Fibroblast of peridontal ligament (primary cell): Measurements from ENCODE around the gene OR1A1.
"Not testable (repeated sequence)": the region's sequence is repeated elsewhere in the genome, so short reads cannot be mapped to it uniquely, and the experiment has no call there.

Source experiments
- DNase-seq: peaks from one replicate; pipeline ENCODE4 v3.0.0-alpha.2; 2010; ENCODE audit errors: extremely low read depth

OR1A1 gene, protein sequence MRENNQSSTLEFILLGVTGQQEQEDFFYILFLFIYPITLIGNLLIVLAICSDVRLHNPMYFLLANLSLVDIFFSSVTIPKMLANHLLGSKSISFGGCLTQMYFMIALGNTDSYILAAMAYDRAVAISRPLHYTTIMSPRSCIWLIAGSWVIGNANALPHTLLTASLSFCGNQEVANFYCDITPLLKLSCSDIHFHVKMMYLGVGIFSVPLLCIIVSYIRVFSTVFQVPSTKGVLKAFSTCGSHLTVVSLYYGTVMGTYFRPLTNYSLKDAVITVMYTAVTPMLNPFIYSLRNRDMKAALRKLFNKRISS

DNA sequence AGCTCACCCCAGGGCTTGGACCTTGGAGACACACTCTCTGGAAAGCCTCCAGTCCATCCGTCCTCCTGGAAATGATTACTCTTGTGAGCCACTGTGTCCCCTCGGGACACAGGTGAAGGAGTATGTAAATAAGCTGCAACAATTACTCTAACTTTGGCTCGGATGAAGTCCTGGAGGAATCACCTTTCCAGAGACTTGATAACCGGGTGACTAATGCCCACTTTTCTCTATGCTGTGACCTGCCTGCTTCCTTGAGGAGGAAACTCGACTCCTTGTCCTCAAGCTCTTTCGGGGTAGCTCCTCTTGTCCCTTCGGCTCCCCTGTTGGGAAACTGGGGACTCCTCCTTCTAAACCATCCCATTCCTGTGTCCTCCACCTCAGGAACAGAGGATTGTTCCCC lies at the start of gene OR1A1:
TSS of gene OR1A1 (plus strand) at position 301 of the 400 bp plus-strand sequence. CDS start 7,954 bp downstream, outside the sequence.
- no peak for DNase-seq

- DNase-seq = no peak
These were observed 39.9 kb upstream of the OR1A1 start for GRCh38 chr17:3167574-3167973.

DNA sequence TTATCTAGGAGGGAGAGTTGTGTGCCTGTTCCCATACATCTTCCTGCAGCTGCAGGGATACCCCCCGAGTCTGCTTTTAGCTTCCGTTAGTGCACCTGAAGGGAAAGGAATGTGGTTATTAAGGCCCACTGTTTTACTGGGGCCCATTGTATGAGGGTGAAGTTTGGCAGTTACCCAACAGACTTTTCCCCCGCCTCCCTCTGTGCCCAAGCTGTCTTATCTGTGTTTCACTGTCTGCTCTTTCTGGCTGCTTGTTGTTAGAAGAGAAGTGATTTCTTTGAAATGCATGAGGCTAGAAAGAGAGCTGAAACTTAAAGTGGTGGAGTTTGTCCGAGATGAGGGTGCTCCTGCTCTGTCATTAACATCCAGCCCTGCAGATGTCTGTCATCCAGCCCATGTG lies 17.5 kb upstream of the OR1A1 start:
- no peak for DNase-seq

DNA sequence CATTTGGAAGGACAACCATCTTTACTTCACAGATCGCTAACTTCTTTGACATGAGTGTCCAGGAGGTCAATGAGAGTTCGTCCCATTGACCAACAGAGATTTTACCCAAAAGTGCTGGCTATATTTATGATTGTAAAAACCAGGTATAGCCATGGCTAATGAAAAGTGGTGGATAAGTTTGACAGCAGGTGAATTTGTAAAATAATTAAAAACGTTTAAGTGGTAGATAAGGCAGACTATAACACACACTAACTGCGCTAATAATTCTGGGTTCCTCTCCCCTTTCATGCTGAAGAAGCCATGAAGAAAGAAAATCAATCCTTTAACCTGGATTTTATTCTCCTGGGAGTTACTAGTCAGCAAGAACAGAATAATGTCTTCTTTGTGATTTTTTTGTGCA lies 10.2 kb upstream of the OR1A1 start, which contains the start of gene OR1A2:
TSS of gene OR1A2 (plus strand) at position 301 of the 400 bp plus-strand sequence. CDS start at position 301, 0 bp downstream.
- DNase-seq = no peak

GRCh38 chr17:3208484-3208883 lies 1.0 kb downstream of the OR1A1 start:
- no peak for DNase-seq

- DNase-seq = no peak
These were observed 5.5 kb downstream of the OR1A1 start for GRCh38 chr17:3213001-3213400.

- DNase-seq = no peak
These were observed 6.1 kb downstream of the OR1A1 start for GRCh38 chr17:3213587-3213986.

DNA sequence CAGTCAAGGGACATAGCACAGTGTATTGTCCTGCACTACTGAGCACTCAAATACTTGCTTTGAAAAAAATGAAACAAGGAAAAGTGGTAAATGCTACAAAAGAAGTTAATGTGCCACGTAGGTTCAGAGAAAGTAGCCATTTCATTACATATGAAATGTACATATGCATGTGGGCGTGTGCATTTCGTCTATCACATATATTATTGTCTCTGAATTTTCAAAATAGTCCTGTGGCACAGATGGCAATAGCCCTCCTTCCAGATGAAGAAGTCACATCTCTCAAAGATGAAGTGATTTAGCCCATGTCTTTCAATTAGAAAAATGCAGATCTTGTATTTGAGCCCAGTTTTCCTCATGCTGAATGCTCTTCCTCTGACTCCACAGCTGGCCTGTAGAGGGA lies 12.5 kb downstream of the OR1A1 start:
- not testable (repeated sequence) for DNase-seq

DNA sequence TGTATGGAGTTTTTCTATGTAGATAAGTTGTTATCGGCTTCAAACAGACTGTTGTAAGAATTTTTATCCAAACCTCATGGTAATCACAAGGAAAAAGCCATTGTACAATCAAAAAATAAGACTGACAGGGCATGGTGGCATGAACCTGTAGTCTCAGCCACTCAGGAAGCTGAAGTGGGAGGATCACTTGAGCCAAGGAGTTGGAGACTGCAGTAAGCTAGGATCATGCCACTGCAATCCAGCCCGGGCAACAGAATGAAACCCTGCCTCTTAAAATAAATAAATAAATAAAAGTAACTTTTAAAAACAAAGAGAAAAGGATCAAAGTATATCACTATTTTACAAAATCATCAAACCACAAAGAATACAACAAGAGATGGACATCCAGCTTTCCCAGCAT lies 14.4 kb downstream of the OR1A1 start:
- DNase-seq = no peak

GRCh38 chr17:3222505-3222904 lies 15.0 kb downstream of the OR1A1 start:
- DNase-seq = no peak

DNA sequence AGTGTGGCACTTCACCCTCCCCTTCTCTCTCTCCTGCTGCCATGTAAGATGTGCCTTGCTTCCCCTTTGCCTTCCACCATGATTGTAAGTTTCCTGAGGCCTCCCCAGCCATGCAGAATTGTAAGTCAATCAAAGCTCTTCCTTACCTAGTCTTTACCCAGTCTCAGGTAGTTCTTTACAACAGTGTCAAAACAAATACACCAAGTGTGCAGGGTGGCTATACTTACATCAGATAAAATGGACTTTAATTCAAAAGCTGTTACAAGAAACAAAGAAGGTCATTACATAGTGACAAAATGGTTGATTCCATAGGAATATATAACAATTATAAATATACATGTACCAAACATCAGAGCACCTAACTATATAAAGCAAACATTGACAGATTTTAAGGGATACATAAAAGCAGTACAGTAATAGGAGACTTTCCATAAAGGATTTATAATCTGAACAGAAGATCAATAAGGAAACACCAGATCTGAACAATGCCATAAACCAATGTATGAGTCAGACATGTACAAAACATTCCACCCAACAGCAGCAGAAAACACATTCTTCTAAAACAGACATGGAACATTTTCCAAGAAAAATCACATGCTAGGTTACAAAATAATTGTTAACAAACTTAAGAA lies 17.4 kb downstream of the OR1A1 start:
- not testable (repeated sequence) for DNase-seq

DNA sequence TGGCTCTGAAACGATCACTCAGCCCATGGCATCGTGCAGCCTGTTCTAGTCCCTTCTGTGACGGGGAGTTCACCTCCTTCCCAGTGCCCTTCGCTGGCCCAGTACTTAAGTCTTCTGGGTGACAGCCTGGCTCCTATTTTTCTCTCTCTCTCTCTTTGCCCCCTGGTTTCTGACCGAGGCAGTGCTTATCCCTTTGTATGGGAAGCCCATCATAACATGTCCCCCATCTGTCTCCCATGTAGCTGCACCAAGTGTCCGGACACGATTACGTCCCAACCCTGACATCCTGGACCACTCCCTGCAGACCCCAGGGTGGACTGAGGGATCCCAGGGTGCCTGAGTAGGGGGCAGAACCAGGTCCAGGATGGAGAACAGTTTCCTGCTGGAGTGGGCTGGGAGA lies 24.8 kb downstream of the OR1A1 start:
- DNase-seq = not testable (repeated sequence)

- not testable (repeated sequence) for DNase-seq
These were observed 31.2 kb downstream of the OR1A1 start for GRCh38 chr17:3238685-3239084.

GRCh38 chr17:3241044-3241443 lies 33.6 kb downstream of the OR1A1 start:
- not testable (repeated sequence) for DNase-seq

DNA sequence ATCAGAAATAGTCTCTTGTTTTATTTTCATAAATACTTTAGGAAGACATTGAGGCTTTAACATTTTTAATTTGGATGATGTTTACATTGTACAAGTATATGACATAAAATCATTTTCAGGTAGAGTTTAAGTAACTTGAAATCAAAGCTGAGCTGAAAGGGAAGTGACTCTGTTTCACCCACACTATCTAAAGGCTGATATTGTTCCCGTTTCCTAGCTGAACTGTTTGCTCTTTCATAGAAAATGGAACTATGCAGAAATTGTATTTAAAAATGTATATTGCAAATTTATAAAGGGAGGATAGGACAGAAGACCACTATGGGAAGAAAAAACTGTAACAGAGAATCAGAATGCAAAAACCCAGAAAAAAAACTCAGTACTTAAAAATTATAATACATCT lies 37.4 kb downstream of the OR1A1 start:
- not testable (repeated sequence) for DNase-seq

DNA sequence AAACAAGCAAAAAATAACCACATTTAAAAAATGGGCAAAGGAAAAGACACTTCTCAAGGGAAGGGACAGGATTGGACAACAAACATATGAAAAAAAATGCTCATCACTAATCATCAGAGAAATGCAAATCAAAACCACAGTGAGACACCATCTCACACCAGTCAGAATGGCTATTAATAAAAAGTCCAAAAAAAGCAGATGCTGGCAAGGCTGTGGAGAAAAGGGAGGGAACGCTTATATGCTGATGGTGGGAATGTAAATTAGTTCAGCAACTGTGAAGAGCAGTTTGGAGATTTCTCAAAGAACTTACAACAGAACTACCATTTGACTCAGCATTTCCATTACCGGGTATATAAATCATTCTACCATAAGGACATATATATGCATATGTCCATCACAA lies 41.5 kb downstream of the OR1A1 start:
- DNase-seq = not testable (repeated sequence)

DNA sequence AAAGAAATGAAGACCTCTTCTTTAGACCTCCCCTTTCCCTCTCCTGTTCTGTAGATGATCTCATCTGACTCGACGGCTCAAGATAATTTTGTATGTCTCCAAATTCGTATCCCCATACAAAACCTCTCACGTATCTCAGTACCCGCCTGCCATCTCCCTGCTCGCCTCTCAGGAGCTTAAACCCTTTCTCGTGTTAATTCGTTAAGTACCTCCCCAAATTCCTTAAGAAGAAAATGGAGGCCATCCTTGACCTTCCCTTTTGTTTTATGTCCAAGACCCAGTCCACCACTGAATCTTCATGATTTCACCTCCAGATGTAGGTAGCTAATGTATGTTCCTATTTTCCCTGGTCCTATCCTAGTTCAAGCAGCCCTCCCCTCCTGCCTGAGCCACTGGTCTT lies 49.1 kb downstream of the OR1A1 start:
- DNase-seq = no peak

DNA sequence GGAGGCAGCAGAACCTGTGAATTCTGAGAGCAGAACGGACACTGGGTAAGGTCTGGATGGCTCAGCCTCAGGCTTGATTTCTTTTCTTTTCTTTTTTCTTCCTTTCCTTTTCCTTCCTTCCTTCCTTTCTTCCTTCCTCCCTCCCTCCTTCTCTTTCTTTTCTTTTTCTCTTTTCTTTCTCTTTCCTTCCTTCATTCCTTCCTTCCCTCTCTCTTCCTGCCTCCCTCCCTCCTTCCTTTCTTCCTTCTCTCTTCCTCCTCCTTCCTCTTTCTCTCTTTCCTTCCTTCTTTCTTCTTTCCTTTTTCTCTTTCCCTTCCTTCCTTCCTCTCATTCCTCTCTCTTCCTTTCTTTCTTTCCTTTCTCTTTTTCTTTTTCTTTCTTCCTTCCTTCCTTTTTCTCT lies 52.7 kb downstream of the OR1A1 start:
- DNase-seq = no peak

- DNase-seq = no peak
These were observed 53.1 kb downstream of the OR1A1 start for GRCh38 chr17:3260600-3260999.
